PC-3 (cell line): Measurements from ENCODE around the gene SIT1.
A peak's percentile ranks its signal among the peaks of the same experiment; 100 is the strongest.

ENCODE experiments used
- CTCF ChIP-seq: fragments of 300-600 bp; sonication (generic); conservative IDR thresholded peaks from 2 replicates; pipeline ENCODE4 v1.5.1; 2017; ENCODE audit warnings: antibody characterized with exemption, low read depth, mild to moderate bottlenecking, low read length
- EZH2 ChIP-seq: fragments of 300-600 bp; sonication (generic); IDR thresholded peaks from one replicate; pipeline ENCODE4 v1.6.1; 2017; ENCODE audit warnings: antibody characterized with exemption, mild to moderate bottlenecking, low read length; ENCODE audit not compliant: unreplicated experiment

- peak; percentile 70 for TF ChIP-seq CTCF
- no peak for TF ChIP-seq EZH2
Observed at GRCh38 chr9:35646533-35647265, 4.0 kb downstream of the SIT1 start.
